ENCODE measurements around the gene CD52. TPM values are rescaled to one million over a fixed set of nuclear protein-coding genes. Genes with fewer than 3 reads are reported as not detected.

CD52 gene
- polyA plus RNA-seq, 1 of the 3 experiments (the other 2 are of a cell fraction) = not detected

- no peaks in the 10 kb centered on the region for H3K27me3 ChIP-seq (ENCODE audit: insufficient read depth)
- H3K9me3 ChIP-seq = no peaks in the 10 kb centered on the region
- WGBS (ENCODE audit: low lambda C conversion rate) = 82% methylated on average over 9 of the region's 22 CpGs
- H3K4me3 ChIP-seq (ENCODE audit: low read depth in 2 of 2, low read length in 1 of 2) = no peak overlapping the region
- no peak for DNase-seq
- peaks cover 26 to 54% of the 10 kb centered on the region in 2 experiments; a peak in 3 of 4 replicates for H3K4me1 ChIP-seq (ENCODE audit: control insufficient read depth in 1 of 2, insufficient read depth in 2 of 2, low read depth in 1 of 2, low read length in 1 of 2)
- no peak overlapping the region for H2AFZ ChIP-seq (ENCODE audit: low read depth)
- peaks cover 9 to 18% of the 10 kb centered on the region in 2 experiments for H3K36me3 ChIP-seq (replicated peaks in 1 of 2; ENCODE audit: control insufficient read depth in 1 of 2, insufficient read depth in 2 of 2, low read length in 1 of 2)
- CTCF ChIA-PET = interaction anchor here (4.3 to 10.7 kb wide), 4 partner anchors 36 to 135 kb away, joined by 25 to 213 read pairs (median 124); partner anchors contain the start of gene CD52
- no peaks in the 10 kb centered on the region for H3K9me2 ChIP-seq
- H3F3A ChIP-seq (replicated peaks; ENCODE audit: insufficient read depth) = peaks cover 36% of the 10 kb centered on the region
- POLR2A ChIA-PET = no interaction called here
- TF ChIP-seq FOXJ3 (CRISPR knock-in tag; IDR thresholded peaks at IDR 0.05) (no peak), TEAD4 (IDR thresholded peaks at IDR 0.05; ENCODE audit: borderline replicate concordance, insufficient read depth) (no peak), FOXM1 (IDR thresholded peaks at IDR 0.05; ENCODE audit: low read depth) (no peak), CHD2 (IDR thresholded peaks at IDR 0.05; ENCODE audit: low read length, partially characterized antibody) (no peak), SMC3 (IDR thresholded peaks at IDR 0.05; ENCODE audit: low read depth, low read length) (no peak), RAD21 (IDR thresholded peaks at IDR 0.05; ENCODE audit: low read length) (no peak), EP300 (IDR thresholded peaks at IDR 0.05; ENCODE audit: borderline replicate concordance in 1 of 2, low read depth in 1 of 2, low read length in 1 of 2) (no peak), TCF12 (IDR thresholded peaks at IDR 0.05) (no peak), RXRA (IDR thresholded peaks at IDR 0.05; ENCODE audit: borderline replicate concordance, low read depth) (no peak)
- TF ChIP-seq, protein P1, sequence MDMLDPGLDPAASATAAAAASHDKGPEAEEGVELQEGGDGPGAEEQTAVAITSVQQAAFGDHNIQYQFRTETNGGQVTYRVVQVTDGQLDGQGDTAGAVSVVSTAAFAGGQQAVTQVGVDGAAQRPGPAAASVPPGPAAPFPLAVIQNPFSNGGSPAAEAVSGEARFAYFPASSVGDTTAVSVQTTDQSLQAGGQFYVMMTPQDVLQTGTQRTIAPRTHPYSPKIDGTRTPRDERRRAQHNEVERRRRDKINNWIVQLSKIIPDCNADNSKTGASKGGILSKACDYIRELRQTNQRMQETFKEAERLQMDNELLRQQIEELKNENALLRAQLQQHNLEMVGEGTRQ (IDR thresholded peaks at IDR 0.05; ENCODE audit: borderline replicate concordance, low read depth, low read length) = no peak
- TF ChIP-seq, protein P2, sequence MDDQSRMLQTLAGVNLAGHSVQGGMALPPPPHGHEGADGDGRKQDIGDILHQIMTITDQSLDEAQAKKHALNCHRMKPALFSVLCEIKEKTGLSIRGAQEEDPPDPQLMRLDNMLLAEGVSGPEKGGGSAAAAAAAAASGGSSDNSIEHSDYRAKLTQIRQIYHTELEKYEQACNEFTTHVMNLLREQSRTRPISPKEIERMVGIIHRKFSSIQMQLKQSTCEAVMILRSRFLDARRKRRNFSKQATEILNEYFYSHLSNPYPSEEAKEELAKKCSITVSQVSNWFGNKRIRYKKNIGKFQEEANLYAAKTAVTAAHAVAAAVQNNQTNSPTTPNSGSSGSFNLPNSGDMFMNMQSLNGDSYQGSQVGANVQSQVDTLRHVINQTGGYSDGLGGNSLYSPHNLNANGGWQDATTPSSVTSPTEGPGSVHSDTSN (IDR thresholded peaks at IDR 0.05) = no peak
- no peak overlapping the region for H3K9ac ChIP-seq
- H3K79me2 ChIP-seq (ENCODE audit: insufficient read depth) = peaks cover 54% of the 10 kb centered on the region
- H3K4me2 ChIP-seq = peak overlapping the region; percentile 95; the same call in 1 of the 2 replicates
- H4K20me1 ChIP-seq (ENCODE audit: insufficient read depth) = peaks cover 33% of the 10 kb centered on the region
- H3K27ac ChIP-seq (ENCODE audit: low read depth in 2 of 2, low read length in 1 of 2) = no peak overlapping the region
Observed at GRCh38 chr1:26282401-26282918, 35.3 kb upstream of the CD52 start.

GRCh38 chr1:26283279-26283853 is 34.4 kb upstream of the CD52 start:
- Histone ChIP-seq H3K9me2 (no peaks in the 10 kb centered on the region), H3K4me3 (ENCODE audit: low read depth in 2 of 2, low read length in 1 of 2) (no peak overlapping the region), H3K27ac (ENCODE audit: low read depth in 2 of 2, low read length in 1 of 2) (peak overlapping the region in 1 of 2 experiments; percentile 50; a peak in 1 of 4 replicates), H3K4me2 (no peak overlapping the region), H3K36me3 (replicated peaks in 1 of 2; ENCODE audit: control insufficient read depth in 1 of 2, insufficient read depth in 2 of 2, low read length in 1 of 2) (peaks cover 9 to 11% of the 10 kb centered on the region in 2 experiments), H3K27me3 (ENCODE audit: insufficient read depth) (no peaks in the 10 kb centered on the region), H3K9ac (no peak overlapping the region), H4K20me1 (ENCODE audit: insufficient read depth) (peaks cover 33% of the 10 kb centered on the region), H2AFZ (ENCODE audit: low read depth) (no peak overlapping the region), H3K4me1 (ENCODE audit: control insufficient read depth in 1 of 2, insufficient read depth in 2 of 2, low read depth in 1 of 2, low read length in 1 of 2) (peaks cover 26 to 45% of the 10 kb centered on the region in 2 experiments; a peak in 3 of 4 replicates), H3F3A (replicated peaks; ENCODE audit: insufficient read depth) (peaks cover 31% of the 10 kb centered on the region), H3K79me2 (ENCODE audit: insufficient read depth) (peaks cover 54% of the 10 kb centered on the region), H3K9me3 (no peaks in the 10 kb centered on the region)
- ChIA-PET POLR2A (no interaction called here), CTCF (interaction anchor here (3.8 to 10.7 kb wide), 4 partner anchors 7 to 80 kb away, joined by 22 to 213 read pairs (median 54); partner anchors contain the start of gene CD52)
- no peak for DNase-seq
- 86% methylated on average over 4 of the region's 4 CpGs for WGBS (ENCODE audit: low lambda C conversion rate)
- no peak for TF ChIP-seq MEF2A (IDR thresholded peaks at IDR 0.05; ENCODE audit: borderline replicate concordance, low read depth)
- no peak for TF ChIP-seq NRF1 (IDR thresholded peaks at IDR 0.05; ENCODE audit: low read depth, low read length)
- TF ChIP-seq IRF3 (IDR thresholded peaks at IDR 0.05; ENCODE audit: low read depth, low read length) = no peak
- no peak for TF ChIP-seq RCOR1 (IDR thresholded peaks at IDR 0.05; ENCODE audit: low read length)
- TF ChIP-seq SIN3A (IDR thresholded peaks at IDR 0.05; ENCODE audit: borderline replicate concordance, low read depth, low read length) = no peak
- no peak for TF ChIP-seq TAF1 (IDR thresholded peaks at IDR 0.05; ENCODE audit: borderline replicate concordance, low read depth, low read length)
- TF ChIP-seq, protein P2 (IDR thresholded peaks at IDR 0.05) = no peak
- TF ChIP-seq YY1 (IDR thresholded peaks at IDR 0.05; ENCODE audit: low read depth) = no peak
- no peak for TF ChIP-seq FOXM1 (IDR thresholded peaks at IDR 0.05; ENCODE audit: low read depth)
- TF ChIP-seq FOSL2 (IDR thresholded peaks at IDR 0.05; ENCODE audit: borderline replicate concordance, low read depth) = no peak
